Chondrocyte (in vitro differentiated cells): Measurements from ENCODE around the gene MAP4K2. TPM values are rescaled to one million over a fixed set of nuclear protein-coding genes. Genes with fewer than 3 reads are reported as not detected.
A peak's percentile ranks its signal among the peaks of the same experiment; 100 is the strongest.

Experiments
- DNase-seq: peaks from one replicate; pipeline ENCODE4 v3.0.0; 2021; ENCODE audit warnings: mixed read lengths, low spot score
- H3K27ac Mint-ChIP-seq: one replicate; pipeline ENCODE4 v1.8.0; 2021; ENCODE audit warnings: mild to moderate bottlenecking, moderate library complexity, mixed read lengths; ENCODE audit not compliant: unreplicated experiment
- H3K27me3 Mint-ChIP-seq: 2 replicates; pipeline ENCODE4 v1.8.0; 2021; ENCODE audit warnings: low read depth, mixed read lengths
- H3K36me3 Mint-ChIP-seq: 2 replicates; pipeline ENCODE4 v1.8.0; 2021; ENCODE audit warnings: low read depth, mixed read lengths
- H3K4me1 Mint-ChIP-seq: 2 replicates; pipeline ENCODE4 v1.8.0; 2021; ENCODE audit warnings: low read depth, mild to moderate bottlenecking, mixed read lengths
- H3K4me3 Mint-ChIP-seq: one replicate; pipeline ENCODE4 v1.8.0; 2021; ENCODE audit warnings: mild to moderate bottlenecking, moderate library complexity, mixed read lengths; ENCODE audit not compliant: unreplicated experiment
- H3K9me3 Mint-ChIP-seq: 2 replicates; pipeline ENCODE4 v1.8.0; 2021; ENCODE audit warnings: low read depth, mixed read lengths
- CTCF ChIP-seq: fragments of 200-600 bp; sonication (generic); IDR thresholded peaks from 2 replicates; pipeline ENCODE4 v1.5.0; 2021; ENCODE audit warnings: antibody characterized with exemption, mild to moderate bottlenecking, moderate library complexity
- total RNA-seq: library from RNA; stranded (reverse); gene quantifications from 3 replicates; pipeline ENCODE4 v1.2.1, GENCODE V29; 2021

MAP4K2 gene
- total RNA-seq, 1 donor from 2014 or later = 13.4 TPM

- Mint-ChIP-seq H3K27me3 (no peaks in the 10 kb centered on the region), H3K9me3 (no peaks in the 10 kb centered on the region), H3K4me3 (no peak overlapping the region), H3K36me3 (no peaks in the 10 kb centered on the region), H3K4me1 (peaks cover 22% of the 10 kb centered on the region), H3K27ac (peak overlapping the region; percentile 61)
- no peak for DNase-seq
- TF ChIP-seq CTCF = no peak
These were observed 54.9 kb downstream of the MAP4K2 start for GRCh38 chr11:64747961-64748665.

GRCh38 chr11:64746486-64746885, 56.5 kb downstream of the MAP4K2 start:
- TF ChIP-seq CTCF = no peak
- no peaks in the 10 kb centered on the region for H3K36me3 Mint-ChIP-seq
- H3K9me3 Mint-ChIP-seq = no peaks in the 10 kb centered on the region
- no peak for DNase-seq
- H3K4me3 Mint-ChIP-seq = no peak overlapping the region
- H3K27ac Mint-ChIP-seq = no peak overlapping the region
- peaks cover 22% of the 10 kb centered on the region for H3K4me1 Mint-ChIP-seq
- H3K27me3 Mint-ChIP-seq = no peaks in the 10 kb centered on the region

- no peak for DNase-seq
- peak overlapping the region; percentile 86 for H3K27ac Mint-ChIP-seq
- H3K9me3 Mint-ChIP-seq = no peaks in the 10 kb centered on the region
- H3K4me3 Mint-ChIP-seq = peak overlapping the region; percentile 68
- TF ChIP-seq CTCF = no peak
- H3K36me3 Mint-ChIP-seq = no peaks in the 10 kb centered on the region
- H3K4me1 Mint-ChIP-seq = peaks cover 22% of the 10 kb centered on the region
- H3K27me3 Mint-ChIP-seq = no peaks in the 10 kb centered on the region
These were observed 57.3 kb downstream of the MAP4K2 start for GRCh38 chr11:64745521-64746328.

GRCh38 chr11:64745189-64745520, 57.9 kb downstream of the MAP4K2 start:
- Mint-ChIP-seq H3K4me3 (peak overlapping the region; percentile 68), H3K27me3 (no peaks in the 10 kb centered on the region), H3K9me3 (no peaks in the 10 kb centered on the region), H3K36me3 (no peaks in the 10 kb centered on the region), H3K27ac (peak overlapping the region; percentile 86), H3K4me1 (peaks cover 22% of the 10 kb centered on the region)
- no peak for DNase-seq
- TF ChIP-seq CTCF = no peak

GRCh38 chr11:64744544-64745188, 58.3 kb downstream of the MAP4K2 start:
- Mint-ChIP-seq H3K4me1 (peaks cover 22% of the 10 kb centered on the region), H3K36me3 (no peaks in the 10 kb centered on the region), H3K27ac (no peak overlapping the region), H3K9me3 (no peaks in the 10 kb centered on the region), H3K4me3 (peak overlapping the region; percentile 75), H3K27me3 (no peaks in the 10 kb centered on the region)
- no peak for TF ChIP-seq CTCF
- no peak for DNase-seq
